DOHH2 (cell line): Measurements from ENCODE around the gene COPZ1.

Experiments
- H3F3A ChIP-seq: fragments of 200-600 bp; sonication (generic), shearing (Covaris generic); 2 replicates; pipeline ENCODE4 v1.6.0; 2016; ENCODE audit warnings: antibody characterized with exemption, mild to moderate bottlenecking; ENCODE audit not compliant: control insufficient read depth, insufficient read depth
- H3K27ac ChIP-seq: fragments of 200-600 bp; sonication (generic); 2 replicates; pipeline ENCODE4 v1.5.1; 2014; ENCODE audit warnings: low read depth, mild to moderate bottlenecking, low read length, moderate library complexity
- H3K27me3 ChIP-seq: fragments of 200-600 bp; sonication (generic); 2 replicates; pipeline ENCODE4 v1.6.1; 2014; ENCODE audit warnings: mild to moderate bottlenecking, low read length, mixed read lengths; ENCODE audit not compliant: control insufficient read depth
- H3K36me3 ChIP-seq: fragments of 200-600 bp; sonication (generic); 2 replicates; pipeline ENCODE4 v1.6.1; 2014; ENCODE audit warnings: mild to moderate bottlenecking, low read length, moderate library complexity, mixed read lengths; ENCODE audit not compliant: control insufficient read depth
- H3K4me1 ChIP-seq: fragments of 200-600 bp; sonication (generic); 2 replicates; pipeline ENCODE4 v1.6.1; 2014; ENCODE audit warnings: mild to moderate bottlenecking, low read length, mixed read lengths; ENCODE audit not compliant: control insufficient read depth
- H3K4me2 ChIP-seq: fragments of 200-600 bp; sonication (generic); 2 replicates; pipeline ENCODE4 v1.6.0; 2014; ENCODE audit warnings: mild to moderate bottlenecking, low read length, moderate library complexity
- H3K4me3 ChIP-seq: fragments of 200-600 bp; sonication (generic); 2 replicates; pipeline ENCODE4 v1.5.1; 2014; ENCODE audit warnings: mild to moderate bottlenecking, low read length, mixed read lengths
- H3K79me2 ChIP-seq: fragments of 200-600 bp; sonication (generic); 2 replicates; pipeline ENCODE4 v1.6.1; 2014; ENCODE audit warnings: mild to moderate bottlenecking, low read length, mixed read lengths; ENCODE audit not compliant: control insufficient read depth
- H3K9me2 ChIP-seq: fragments of 200-600 bp; sonication (generic); replicated peaks from 2 replicates; pipeline ENCODE4 v1.6.1; 2014; ENCODE audit warnings: mild to moderate bottlenecking, low read length, mixed read lengths; ENCODE audit not compliant: control insufficient read depth
- H3K9me3 ChIP-seq: fragments of 200-600 bp; sonication (generic); 2 replicates; pipeline ENCODE4 v1.6.1; 2014; ENCODE audit warnings: antibody characterized with exemption, low read length, mixed read lengths; ENCODE audit not compliant: control insufficient read depth, insufficient read depth
- H4K20me1 ChIP-seq: fragments of 200-600 bp; sonication (generic); 2 replicates; pipeline ENCODE4 v1.6.0; 2014; ENCODE audit warnings: low read depth, mild to moderate bottlenecking, antibody characterized with exemption, low read length, moderate library complexity; ENCODE audit not compliant: control insufficient read depth, insufficient read depth
- EZH2phosphoT487 ChIP-seq: fragments of 200-600 bp; sonication (generic); IDR thresholded peaks from 2 replicates; pipeline ENCODE4 v1.6.1; 2017; ENCODE audit warnings: borderline replicate concordance, mild to moderate bottlenecking, antibody characterized with exemption, low read length, moderate library complexity, mixed read lengths
- TF ChIP-seq, protein P1 (sequence below): fragments of 200-600 bp; sonication (generic); IDR thresholded peaks from one replicate; pipeline ENCODE4 v1.5.1; 2014; ENCODE audit warnings: antibody characterized with exemption, mild to moderate bottlenecking, low read depth, low read length; ENCODE audit not compliant: poor library complexity, severe bottlenecking

The COPZ1 gene

GRCh38 chr12:54383041-54383609 is 58.2 kb downstream of the COPZ1 start:
- H4K20me1 ChIP-seq: no peaks in the 10 kb centered on the region
- H3K4me1 ChIP-seq: peaks cover 24% of the 10 kb centered on the region
- no peaks in the 10 kb centered on the region for H3K9me3 ChIP-seq
- no peaks in the 10 kb centered on the region for H3K27me3 ChIP-seq
- no peaks in the 10 kb centered on the region for H3F3A ChIP-seq
- H3K36me3 ChIP-seq: no peaks in the 10 kb centered on the region
- no peaks in the 10 kb centered on the region for H3K9me2 ChIP-seq
- H3K4me3 ChIP-seq: no peak overlapping the region
- no peak overlapping the region for H3K27ac ChIP-seq
- H3K4me2 ChIP-seq: no peak overlapping the region
- H3K79me2 ChIP-seq: no peaks in the 10 kb centered on the region
- no peak for TF ChIP-seq EZH2phosphoT487
- TF ChIP-seq, protein P1, sequence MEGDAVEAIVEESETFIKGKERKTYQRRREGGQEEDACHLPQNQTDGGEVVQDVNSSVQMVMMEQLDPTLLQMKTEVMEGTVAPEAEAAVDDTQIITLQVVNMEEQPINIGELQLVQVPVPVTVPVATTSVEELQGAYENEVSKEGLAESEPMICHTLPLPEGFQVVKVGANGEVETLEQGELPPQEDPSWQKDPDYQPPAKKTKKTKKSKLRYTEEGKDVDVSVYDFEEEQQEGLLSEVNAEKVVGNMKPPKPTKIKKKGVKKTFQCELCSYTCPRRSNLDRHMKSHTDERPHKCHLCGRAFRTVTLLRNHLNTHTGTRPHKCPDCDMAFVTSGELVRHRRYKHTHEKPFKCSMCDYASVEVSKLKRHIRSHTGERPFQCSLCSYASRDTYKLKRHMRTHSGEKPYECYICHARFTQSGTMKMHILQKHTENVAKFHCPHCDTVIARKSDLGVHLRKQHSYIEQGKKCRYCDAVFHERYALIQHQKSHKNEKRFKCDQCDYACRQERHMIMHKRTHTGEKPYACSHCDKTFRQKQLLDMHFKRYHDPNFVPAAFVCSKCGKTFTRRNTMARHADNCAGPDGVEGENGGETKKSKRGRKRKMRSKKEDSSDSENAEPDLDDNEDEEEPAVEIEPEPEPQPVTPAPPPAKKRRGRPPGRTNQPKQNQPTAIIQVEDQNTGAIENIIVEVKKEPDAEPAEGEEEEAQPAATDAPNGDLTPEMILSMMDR: no peak

GRCh38 chr12:54384591-54385041 is 59.7 kb downstream of the COPZ1 start, which contains the start of gene ZNF385A:
TSS of gene ZNF385A (minus strand) at chr12:54384733. CDS start at chr12:54384514, 219 bp downstream.
- Histone ChIP-seq H3K79me2 (no peaks in the 10 kb centered on the region), H3K4me3 (peak within 1 kb of the TSS; percentile 17), H3K27ac (0 out of 2 replicates have a peak within 1 kb of the TSS, but pooled peaks have one; percentile 13), H3K27me3 (no peaks in the 10 kb centered on the region), H3K36me3 (no peaks in the 10 kb centered on the region), H3K9me3 (no peaks in the 10 kb centered on the region), H4K20me1 (no peaks in the 10 kb centered on the region), H3K9me2 (no peaks in the 10 kb centered on the region), H3F3A (no peaks in the 10 kb centered on the region), H3K4me1 (peaks cover 20% of the 10 kb centered on the region), H3K4me2 (peak within 1 kb of the TSS; percentile 57)
- TF ChIP-seq, protein P1: no peak
- TF ChIP-seq EZH2phosphoT487: no peak

- Histone ChIP-seq H3K9me3 (no peaks in the 10 kb centered on the region), H3F3A (no peaks in the 10 kb centered on the region), H3K36me3 (no peaks in the 10 kb centered on the region), H3K9me2 (no peaks in the 10 kb centered on the region), H3K4me2 (peak overlapping the region; percentile 57), H3K27me3 (no peaks in the 10 kb centered on the region), H3K4me3 (peak overlapping the region; percentile 17), H3K79me2 (no peaks in the 10 kb centered on the region), H4K20me1 (no peaks in the 10 kb centered on the region), H3K4me1 (peaks cover 26% of the 10 kb centered on the region), H3K27ac (0 out of 2 replicates have a peak overlapping the region, but pooled peaks have one; percentile 13)
- TF ChIP-seq, protein P1: no peak
- no peak for TF ChIP-seq EZH2phosphoT487
Observed at GRCh38 chr12:54385251-54385914, 60.5 kb downstream of the COPZ1 start.
